ENCODE data around the gene ADGRE3. TPM values are rescaled to one million over a fixed set of nuclear protein-coding genes. Genes with fewer than 3 reads are reported as not detected.

Gene ADGRE3
- not detected for polyA plus RNA-seq (2013, experiment 1 of 2)
- not detected for polyA plus RNA-seq (2013, experiment 2 of 2)

- Histone ChIP-seq H3K27ac (ENCODE audit: low read depth, low read length, severe bottlenecking) (no peak within 1 kb of the TSS), H3K4me1 (ENCODE audit: control insufficient read depth, insufficient read depth, low read length, poor library complexity, severe bottlenecking) (no peaks in the 10 kb centered on the region), H3K36me3 (ENCODE audit: control insufficient read depth, insufficient read depth, low read length) (no peaks in the 10 kb centered on the region), H3K4me3 (ENCODE audit: extremely low read depth, insufficient read depth, low read length, poor library complexity, severe bottlenecking) (no peak within 1 kb of the TSS), H3K9me3 (ENCODE audit: control insufficient read depth, low read length) (peaks cover 6% of the 10 kb centered on the region)
- WGBS, 2 experiments (ENCODE audit: insufficient coverage in 2 of 2) = 76 to 78% methylated on average over 3 to 4 of the region's 6 CpGs
These were observed at the start of gene ADGRE3 for GRCh38 chr19:14674764-14675163. Gene ADGRE3 (minus strand): TSS chr19:14674844. CDS start chr19:14674770, 74 bp downstream.

- Histone ChIP-seq H3K27ac (ENCODE audit: low read depth, low read length, severe bottlenecking) (no peak overlapping the region), H3K4me1 (ENCODE audit: control insufficient read depth, insufficient read depth, low read length, poor library complexity, severe bottlenecking) (no peaks in the 10 kb centered on the region), H3K4me3 (ENCODE audit: extremely low read depth, insufficient read depth, low read length, poor library complexity, severe bottlenecking) (no peak overlapping the region), H3K9me3 (ENCODE audit: control insufficient read depth, low read length) (peaks cover 54% of the 10 kb centered on the region), H3K36me3 (ENCODE audit: control insufficient read depth, insufficient read depth, low read length) (peaks cover 45% of the 10 kb centered on the region)
- WGBS, 2 experiments (ENCODE audit: insufficient coverage in 2 of 2) = 76 to 88% methylated on average over 1 to 2 of the region's 2 CpGs
These were observed 47.5 kb upstream of the ADGRE3 start for GRCh38 chr19:14722127-14722526.

GRCh38 chr19:14719162-14719561 lies 44.5 kb upstream of the ADGRE3 start:
- H3K36me3 ChIP-seq (ENCODE audit: control insufficient read depth, insufficient read depth, low read length) = peaks cover 74% of the 10 kb centered on the region
- H3K4me3 ChIP-seq (ENCODE audit: extremely low read depth, insufficient read depth, low read length, poor library complexity, severe bottlenecking) = no peak overlapping the region
- no peaks in the 10 kb centered on the region for H3K4me1 ChIP-seq (ENCODE audit: control insufficient read depth, insufficient read depth, low read length, poor library complexity, severe bottlenecking)
- H3K27ac ChIP-seq (ENCODE audit: low read depth, low read length, severe bottlenecking) = no peak overlapping the region
- peaks cover 74% of the 10 kb centered on the region for H3K9me3 ChIP-seq (ENCODE audit: control insufficient read depth, low read length)
- WGBS, 2 experiments (ENCODE audit: insufficient coverage in 2 of 2) = 100% methylated on average over 1 of the region's 3 CpGs; no CpG with 5 or more reads in 1 of the 2 experiments

- Histone ChIP-seq H3K36me3 (ENCODE audit: control insufficient read depth, insufficient read depth, low read length) (peaks cover 76% of the 10 kb centered on the region), H3K9me3 (ENCODE audit: control insufficient read depth, low read length) (peaks cover 69% of the 10 kb centered on the region), H3K27ac (ENCODE audit: low read depth, low read length, severe bottlenecking) (no peak overlapping the region), H3K4me3 (ENCODE audit: extremely low read depth, insufficient read depth, low read length, poor library complexity, severe bottlenecking) (no peak overlapping the region), H3K4me1 (ENCODE audit: control insufficient read depth, insufficient read depth, low read length, poor library complexity, severe bottlenecking) (no peaks in the 10 kb centered on the region)
- WGBS, 2 experiments (ENCODE audit: insufficient coverage in 2 of 2) = 92 to 94% methylated on average over 15 to 16 of the region's 18 CpGs
These were observed 44.0 kb upstream of the ADGRE3 start for GRCh38 chr19:14718522-14719116.

- H3K27ac ChIP-seq (ENCODE audit: low read depth, low read length, severe bottlenecking) = no peak overlapping the region
- H3K4me1 ChIP-seq (ENCODE audit: control insufficient read depth, insufficient read depth, low read length, poor library complexity, severe bottlenecking) = no peaks in the 10 kb centered on the region
- peaks cover 75% of the 10 kb centered on the region for H3K36me3 ChIP-seq (ENCODE audit: control insufficient read depth, insufficient read depth, low read length)
- peaks cover 52% of the 10 kb centered on the region for H3K9me3 ChIP-seq (ENCODE audit: control insufficient read depth, low read length)
- H3K4me3 ChIP-seq (ENCODE audit: extremely low read depth, insufficient read depth, low read length, poor library complexity, severe bottlenecking) = no peak overlapping the region
- WGBS, 2 experiments (ENCODE audit: insufficient coverage in 2 of 2) = 83 to 92% methylated on average over 1 to 4 of the region's 4 CpGs
These were observed 41.2 kb upstream of the ADGRE3 start for GRCh38 chr19:14715841-14716240.

GRCh38 chr19:14704450-14704849 lies 29.8 kb upstream of the ADGRE3 start:
- Histone ChIP-seq H3K9me3 (ENCODE audit: control insufficient read depth, low read length) (peaks cover 5% of the 10 kb centered on the region), H3K36me3 (ENCODE audit: control insufficient read depth, insufficient read depth, low read length) (peaks cover 96% of the 10 kb centered on the region), H3K4me3 (ENCODE audit: extremely low read depth, insufficient read depth, low read length, poor library complexity, severe bottlenecking) (no peak overlapping the region), H3K27ac (ENCODE audit: low read depth, low read length, severe bottlenecking) (no peak overlapping the region), H3K4me1 (ENCODE audit: control insufficient read depth, insufficient read depth, low read length, poor library complexity, severe bottlenecking) (no peaks in the 10 kb centered on the region)
- WGBS, 2 experiments (ENCODE audit: insufficient coverage in 2 of 2) = 87 to 90% methylated on average over 5 to 6 of the region's 6 CpGs

- WGBS, 2 experiments (ENCODE audit: insufficient coverage in 2 of 2) = 92 to 95% methylated on average over 6 of the region's 6 CpGs
- Histone ChIP-seq H3K27ac (ENCODE audit: low read depth, low read length, severe bottlenecking) (no peak overlapping the region), H3K36me3 (ENCODE audit: control insufficient read depth, insufficient read depth, low read length) (peaks cover 95% of the 10 kb centered on the region), H3K4me3 (ENCODE audit: extremely low read depth, insufficient read depth, low read length, poor library complexity, severe bottlenecking) (no peak overlapping the region), H3K4me1 (ENCODE audit: control insufficient read depth, insufficient read depth, low read length, poor library complexity, severe bottlenecking) (no peaks in the 10 kb centered on the region), H3K9me3 (ENCODE audit: control insufficient read depth, low read length) (peaks cover 5% of the 10 kb centered on the region)
These were observed 29.2 kb upstream of the ADGRE3 start for GRCh38 chr19:14703833-14704232.

GRCh38 chr19:14700711-14701375 lies 26.2 kb upstream of the ADGRE3 start:
- Histone ChIP-seq H3K4me3 (ENCODE audit: extremely low read depth, insufficient read depth, low read length, poor library complexity, severe bottlenecking) (no peak overlapping the region), H3K36me3 (ENCODE audit: control insufficient read depth, insufficient read depth, low read length) (peaks cover 88% of the 10 kb centered on the region)
- WGBS, 2 experiments (ENCODE audit: insufficient coverage in 2 of 2) = 94 to 95% methylated on average over 6 to 8 of the region's 9 CpGs

GRCh38 chr19:14699641-14700040 lies 25.0 kb upstream of the ADGRE3 start:
- Histone ChIP-seq H3K4me3 (ENCODE audit: extremely low read depth, insufficient read depth, low read length, poor library complexity, severe bottlenecking) (no peak overlapping the region), H3K9me3 (ENCODE audit: control insufficient read depth, low read length) (peaks cover 5% of the 10 kb centered on the region), H3K4me1 (ENCODE audit: control insufficient read depth, insufficient read depth, low read length, poor library complexity, severe bottlenecking) (no peaks in the 10 kb centered on the region), H3K36me3 (ENCODE audit: control insufficient read depth, insufficient read depth, low read length) (peaks cover 89% of the 10 kb centered on the region), H3K27ac (ENCODE audit: low read depth, low read length, severe bottlenecking) (no peak overlapping the region)
- WGBS, 2 experiments (ENCODE audit: insufficient coverage in 2 of 2) = 93 to 95% methylated on average over 5 to 7 of the region's 8 CpGs

More at GRCh38 chr19:14700711-14701375, 26.2 kb upstream of the ADGRE3 start:
- no peaks in the 10 kb centered on the region for H3K4me1 ChIP-seq (ENCODE audit: control insufficient read depth, insufficient read depth, low read length, poor library complexity, severe bottlenecking)
- no peak overlapping the region for H3K27ac ChIP-seq (ENCODE audit: low read depth, low read length, severe bottlenecking)
- peaks cover 5% of the 10 kb centered on the region for H3K9me3 ChIP-seq (ENCODE audit: control insufficient read depth, low read length)

GRCh38 chr19:14695471-14695870 lies 20.8 kb upstream of the ADGRE3 start:
- Histone ChIP-seq H3K4me1 (ENCODE audit: control insufficient read depth, insufficient read depth, low read length, poor library complexity, severe bottlenecking) (no peaks in the 10 kb centered on the region), H3K36me3 (ENCODE audit: control insufficient read depth, insufficient read depth, low read length) (peaks cover 56% of the 10 kb centered on the region)
- 91 to 100% methylated on average over 1 to 4 of the region's 5 CpGs for WGBS, 2 experiments (ENCODE audit: insufficient coverage in 2 of 2)

More at GRCh38 chr19:14695471-14695870, 20.8 kb upstream of the ADGRE3 start:
- Histone ChIP-seq H3K4me3 (ENCODE audit: extremely low read depth, insufficient read depth, low read length, poor library complexity, severe bottlenecking) (no peak overlapping the region), H3K9me3 (ENCODE audit: control insufficient read depth, low read length) (no peaks in the 10 kb centered on the region), H3K27ac (ENCODE audit: low read depth, low read length, severe bottlenecking) (no peak overlapping the region)
